ENCODE measurements around the gene DESI1.
"Not testable (repeated sequence)": the region's sequence is repeated elsewhere in the genome, so short reads cannot be mapped to it uniquely, and the experiment has no call there.

Gene DESI1

GRCh38 chr22:41565403-41566054 is 55.3 kb downstream of the DESI1 start:
- TF ChIP-seq CTCF (conservative IDR thresholded peaks at IDR 0.05; ENCODE audit: low read length): no peak

DNA sequence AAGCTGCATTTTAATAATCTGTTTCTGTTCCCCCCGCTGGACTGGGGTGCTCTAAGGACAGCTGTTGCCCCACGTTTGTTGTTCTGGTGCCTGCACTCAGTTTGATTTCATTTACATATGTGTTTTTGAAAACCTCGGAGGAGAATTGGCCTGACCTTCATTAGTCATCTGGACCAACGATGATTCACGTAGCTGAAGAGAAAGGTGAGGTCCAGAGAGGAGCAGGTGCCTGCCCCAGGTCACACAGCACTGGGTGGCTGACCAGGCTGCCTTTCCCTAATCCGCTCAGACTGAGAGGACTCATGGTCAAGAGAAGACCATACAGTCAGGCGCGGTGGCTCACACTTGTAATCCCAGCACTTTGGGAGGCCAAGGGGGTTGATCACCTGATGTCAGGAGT is 56.3 kb downstream of the DESI1 start:
- DNase-seq (ENCODE audit: low read depth): no peak
- H3K4me3 ChIP-seq (ENCODE audit: low read length): no peak overlapping the region
- no peak for TF ChIP-seq CTCF (conservative IDR thresholded peaks at IDR 0.05; ENCODE audit: low read length)

More at GRCh38 chr22:41565403-41566054, 55.3 kb downstream of the DESI1 start:
- peak; percentile 70 for DNase-seq (ENCODE audit: low read depth)
- no peak overlapping the region for H3K4me3 ChIP-seq (ENCODE audit: low read length)

- peak overlapping the region; percentile 20 for H3K4me3 ChIP-seq (ENCODE audit: low read length)
- TF ChIP-seq CTCF (conservative IDR thresholded peaks at IDR 0.05; ENCODE audit: low read length): no peak
- peak; percentile 68 for DNase-seq (ENCODE audit: low read depth)
These were observed 57.7 kb downstream of the DESI1 start for GRCh38 chr22:41563051-41563711.

GRCh38 chr22:41562461-41562860 is 58.4 kb downstream of the DESI1 start:
- no peak overlapping the region; the same call in 1 of the 2 replicates for H3K4me3 ChIP-seq (ENCODE audit: low read length)
- no peak for DNase-seq (ENCODE audit: low read depth)
- no peak for TF ChIP-seq CTCF (conservative IDR thresholded peaks at IDR 0.05; ENCODE audit: low read length)

GRCh38 chr22:41561788-41562187 is 59.1 kb downstream of the DESI1 start:
- DNase-seq (ENCODE audit: low read depth): no peak
- no peak for TF ChIP-seq CTCF (conservative IDR thresholded peaks at IDR 0.05; ENCODE audit: low read length)

GRCh38 chr22:41561335-41561734 is 59.5 kb downstream of the DESI1 start:
- H3K4me3 ChIP-seq (ENCODE audit: low read length): peak overlapping the region; percentile 71
- DNase-seq (ENCODE audit: low read depth): no peak
- no peak for TF ChIP-seq CTCF (conservative IDR thresholded peaks at IDR 0.05; ENCODE audit: low read length)

More at GRCh38 chr22:41561788-41562187, 59.1 kb downstream of the DESI1 start:
- H3K4me3 ChIP-seq (ENCODE audit: low read length): peak overlapping the region; percentile 71

DNA sequence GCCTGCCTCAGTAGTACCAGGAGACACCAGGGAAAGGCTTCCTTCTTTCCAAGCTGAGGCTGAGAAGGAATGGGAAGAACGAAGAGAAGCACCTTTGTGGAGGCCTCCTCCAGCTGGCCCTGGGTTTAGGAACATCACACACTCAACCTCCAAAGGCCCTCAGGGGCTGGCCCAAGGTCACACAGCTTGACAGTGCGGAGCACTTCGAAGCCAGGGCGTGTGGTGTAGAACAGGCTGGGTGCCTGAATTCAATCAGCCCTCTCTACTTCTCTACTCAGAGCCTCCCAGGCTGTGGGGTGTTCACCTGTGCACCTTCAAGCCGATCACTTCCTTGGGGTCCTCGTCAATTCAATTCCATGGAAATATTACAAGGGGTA is 60.8 kb downstream of the DESI1 start:
- peak overlapping the region; percentile 71; the same call in 1 of the 2 replicates for H3K4me3 ChIP-seq (ENCODE audit: low read length)
- DNase-seq (ENCODE audit: low read depth): no peak
- no peak for TF ChIP-seq CTCF (conservative IDR thresholded peaks at IDR 0.05; ENCODE audit: low read length)

- not testable (repeated sequence) for H3K4me3 ChIP-seq (ENCODE audit: low read length); DNase-seq (ENCODE audit: low read depth)
These were observed 62.6 kb downstream of the DESI1 start for GRCh38 chr22:41558241-41558630.

Measured in AG10803 (cell line).